Measurements from ENCODE around the gene SYF2. TPM values are rescaled to one million over a fixed set of nuclear protein-coding genes. Genes with fewer than 3 reads are reported as not detected.

SYF2 gene
- 23.8 and 26.4 TPM in 2 replicates for total RNA-seq

GRCh38 chr1:25232027-25232865 lies at the start of gene SYF2:
SYF2 (minus strand) TSS chr1:25232502; CDS start chr1:25232467, 35 bp downstream.

DNA sequence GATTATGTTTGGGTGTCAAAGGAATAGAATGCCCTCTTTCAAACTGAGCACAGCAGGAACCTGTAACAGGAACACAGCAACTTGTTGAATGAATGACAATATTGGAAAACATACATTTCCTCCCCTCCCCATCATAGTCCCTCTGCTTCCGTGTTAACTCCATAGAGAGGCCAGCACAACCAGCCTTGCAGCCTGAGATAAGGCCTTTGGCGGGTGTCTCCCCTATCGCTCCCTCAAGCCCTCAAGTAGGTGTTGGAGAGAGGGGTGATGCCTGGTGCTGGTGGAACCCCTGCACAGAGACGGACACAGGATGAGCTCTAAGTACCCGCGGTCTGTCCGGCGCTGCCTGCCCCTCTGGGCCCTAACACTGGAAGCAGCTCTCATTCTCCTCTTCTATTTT lies 39.9 kb upstream of the SYF2 start, which contains the start of gene RHD:
TSS of gene RHD (plus strand) at position 272 of the 400 bp plus-strand sequence. CDS start at position 311, 39 bp downstream.

GRCh38 chr1:25247024-25247828 lies 14.9 kb upstream of the SYF2 start, which contains the start of gene RSRP1:
RSRP1 (minus strand) TSS chr1:25247454; CDS start chr1:25246963, 491 bp downstream.

Other genes starting within 250 kb of the SYF2 start
- gene RSRP1, start 15.0 kb upstream of the SYF2 start, total RNA-seq: 132 and 193 TPM in 2 replicates
- gene RHD, start 40.0 kb upstream of the SYF2 start, total RNA-seq: 0.57 TPM in 1 of 2 replicates, not detected in the other
- gene TMEM50A, start 105.8 kb upstream of the SYF2 start, total RNA-seq: 136 and 163 TPM in 2 replicates
- gene RHCE, start 188.3 kb upstream of the SYF2 start, total RNA-seq: 0.65 and 2.0 TPM in 2 replicates
- gene MACO1, start 198.4 kb upstream of the SYF2 start, total RNA-seq: 15.1 and 17.3 TPM in 2 replicates

Data from bladder microvascular endothelial cell (primary cell).